ENCODE measurements around the gene P3H3.

P3H3 gene

GRCh38 chr12:6826734-6827436 is 1.3 kb upstream of the P3H3 start:
- no peak overlapping the region for H3K4me3 ChIP-seq (replicated peaks; ENCODE audit: low read depth, low read length)
- DNase-seq (ENCODE audit: extremely low read depth, insufficient read length) = no peak
- H3K36me3 ChIP-seq (ENCODE audit: control insufficient read depth, insufficient read depth, low read length) = no peaks in the 10 kb centered on the region
- H3K27me3 ChIP-seq (replicated peaks; ENCODE audit: control insufficient read depth, insufficient read depth, low read length) = peaks cover 6% of the 10 kb centered on the region
- TF ChIP-seq CTCF (IDR thresholded peaks at IDR 0.05; ENCODE audit: insufficient read depth, low read length, poor library complexity, severe bottlenecking) = no peak

- H3K27me3 ChIP-seq (replicated peaks; ENCODE audit: control insufficient read depth, insufficient read depth, low read length) = peaks cover 6% of the 10 kb centered on the region
- TF ChIP-seq CTCF (IDR thresholded peaks at IDR 0.05; ENCODE audit: insufficient read depth, low read length, poor library complexity, severe bottlenecking) = no peak
- H3K4me3 ChIP-seq (replicated peaks; ENCODE audit: low read depth, low read length) = no peak overlapping the region
- DNase-seq (ENCODE audit: extremely low read depth, insufficient read length) = no peak
- H3K36me3 ChIP-seq (ENCODE audit: control insufficient read depth, insufficient read depth, low read length) = no peaks in the 10 kb centered on the region
These were observed 733 bp upstream of the P3H3 start for GRCh38 chr12:6827437-6827911.

GRCh38 chr12:6828781-6829535 is 751 bp downstream of the P3H3 start:
- DNase-seq (ENCODE audit: extremely low read depth, insufficient read length) = no peak
- TF ChIP-seq CTCF (IDR thresholded peaks at IDR 0.05; ENCODE audit: insufficient read depth, low read length, poor library complexity, severe bottlenecking) = no peak
- Histone ChIP-seq H3K27me3 (replicated peaks; ENCODE audit: control insufficient read depth, insufficient read depth, low read length) (peaks cover 3% of the 10 kb centered on the region), H3K36me3 (ENCODE audit: control insufficient read depth, insufficient read depth, low read length) (no peaks in the 10 kb centered on the region), H3K4me3 (replicated peaks; ENCODE audit: low read depth, low read length) (peak overlapping the region; percentile 51)

- Histone ChIP-seq H3K27me3 (replicated peaks; ENCODE audit: control insufficient read depth, insufficient read depth, low read length) (peaks cover 3% of the 10 kb centered on the region), H3K36me3 (ENCODE audit: control insufficient read depth, insufficient read depth, low read length) (no peaks in the 10 kb centered on the region), H3K4me3 (replicated peaks; ENCODE audit: low read depth, low read length) (no peak overlapping the region)
- DNase-seq (ENCODE audit: extremely low read depth, insufficient read length) = no peak
- TF ChIP-seq CTCF (IDR thresholded peaks at IDR 0.05; ENCODE audit: insufficient read depth, low read length, poor library complexity, severe bottlenecking) = no peak
These were observed 1.5 kb downstream of the P3H3 start for GRCh38 chr12:6829536-6830220.

- no peak for DNase-seq (ENCODE audit: extremely low read depth, insufficient read length)
- no peak for TF ChIP-seq CTCF (IDR thresholded peaks at IDR 0.05; ENCODE audit: insufficient read depth, low read length, poor library complexity, severe bottlenecking)
- no peak overlapping the region for H3K4me3 ChIP-seq (replicated peaks; ENCODE audit: low read depth, low read length)
- peaks cover 3% of the 10 kb centered on the region for H3K27me3 ChIP-seq (replicated peaks; ENCODE audit: control insufficient read depth, insufficient read depth, low read length)
- no peaks in the 10 kb centered on the region for H3K36me3 ChIP-seq (ENCODE audit: control insufficient read depth, insufficient read depth, low read length)
These were observed 2.2 kb downstream of the P3H3 start for GRCh38 chr12:6830286-6830890.

Data from GM06990 (cell line).